Measurements from ENCODE around the gene TENM4. TPM values are rescaled to one million over a fixed set of nuclear protein-coding genes. Genes with fewer than 3 reads are reported as not detected.

TENM4 gene
- total RNA-seq, 1 donor from 2014 or later, result 3.8 TPM

DNA sequence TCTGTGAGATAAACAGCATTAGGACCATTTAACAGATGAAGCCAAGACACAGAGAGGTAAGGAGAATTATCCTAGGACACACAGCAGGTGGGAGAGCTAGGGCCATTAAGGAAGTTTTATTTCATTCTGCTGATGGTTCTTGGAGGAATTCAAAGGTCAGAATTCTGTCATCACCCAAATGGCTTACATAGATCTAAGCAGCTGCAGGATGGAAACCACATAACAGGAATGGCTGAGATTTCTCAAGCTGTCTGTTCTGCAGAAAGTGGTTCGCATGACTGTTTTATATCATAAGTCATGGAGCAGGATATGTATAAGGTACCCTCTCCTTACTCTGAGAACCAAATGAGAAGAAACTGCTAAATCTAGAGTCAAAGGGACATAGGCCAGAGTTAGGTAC, 702.9 kb downstream of the TENM4 start:
- no peak for DNase-seq (ENCODE audit: low spot score)
- no peaks in the 10 kb centered on the region for H3K36me3 Mint-ChIP-seq (ENCODE audit: low read depth)
- H3K4me3 Mint-ChIP-seq (ENCODE audit: unreplicated experiment), result no peak overlapping the region
- H3K27me3 Mint-ChIP-seq (ENCODE audit: low read depth), result no peaks in the 10 kb centered on the region
- H3K4me1 Mint-ChIP-seq (ENCODE audit: low read depth), result peaks cover 6% of the 10 kb centered on the region
- TF ChIP-seq CTCF (IDR thresholded peaks at IDR 0.05), result no peak
- H3K9me3 Mint-ChIP-seq (ENCODE audit: low read depth), result peaks cover 5% of the 10 kb centered on the region
- no peak overlapping the region for H3K27ac Mint-ChIP-seq (ENCODE audit: unreplicated experiment)

- peaks cover 5% of the 10 kb centered on the region for H3K9me3 Mint-ChIP-seq (ENCODE audit: low read depth)
- no peak overlapping the region for H3K4me3 Mint-ChIP-seq (ENCODE audit: unreplicated experiment)
- no peak overlapping the region for H3K27ac Mint-ChIP-seq (ENCODE audit: unreplicated experiment)
- H3K4me1 Mint-ChIP-seq (ENCODE audit: low read depth), result peaks cover under 1% of the 10 kb centered on the region
- no peaks in the 10 kb centered on the region for H3K27me3 Mint-ChIP-seq (ENCODE audit: low read depth)
- DNase-seq (ENCODE audit: low spot score), result no peak
- TF ChIP-seq CTCF (IDR thresholded peaks at IDR 0.05), result no peak
- no peaks in the 10 kb centered on the region for H3K36me3 Mint-ChIP-seq (ENCODE audit: low read depth)
Observed at GRCh38 chr11:78737301-78737700, 703.5 kb downstream of the TENM4 start.

GRCh38 chr11:78735711-78736110, 705.1 kb downstream of the TENM4 start:
- no peak overlapping the region for H3K4me3 Mint-ChIP-seq (ENCODE audit: unreplicated experiment)
- no peak overlapping the region for H3K27ac Mint-ChIP-seq (ENCODE audit: unreplicated experiment)
- H3K36me3 Mint-ChIP-seq (ENCODE audit: low read depth), result no peaks in the 10 kb centered on the region
- no peaks in the 10 kb centered on the region for H3K27me3 Mint-ChIP-seq (ENCODE audit: low read depth)
- no peaks in the 10 kb centered on the region for H3K4me1 Mint-ChIP-seq (ENCODE audit: low read depth)
- TF ChIP-seq CTCF (IDR thresholded peaks at IDR 0.05), result no peak
- no peak for DNase-seq (ENCODE audit: low spot score)
- H3K9me3 Mint-ChIP-seq (ENCODE audit: low read depth), result peaks cover 5% of the 10 kb centered on the region

GRCh38 chr11:78733031-78733430, 707.8 kb downstream of the TENM4 start:
- Mint-ChIP-seq H3K27ac (ENCODE audit: unreplicated experiment) (no peak overlapping the region), H3K4me1 (ENCODE audit: low read depth) (no peaks in the 10 kb centered on the region), H3K4me3 (ENCODE audit: unreplicated experiment) (no peak overlapping the region), H3K36me3 (ENCODE audit: low read depth) (no peaks in the 10 kb centered on the region), H3K27me3 (ENCODE audit: low read depth) (no peaks in the 10 kb centered on the region), H3K9me3 (ENCODE audit: low read depth) (no peaks in the 10 kb centered on the region)
- no peak for DNase-seq (ENCODE audit: low spot score)
- TF ChIP-seq CTCF (IDR thresholded peaks at IDR 0.05), result no peak

DNA sequence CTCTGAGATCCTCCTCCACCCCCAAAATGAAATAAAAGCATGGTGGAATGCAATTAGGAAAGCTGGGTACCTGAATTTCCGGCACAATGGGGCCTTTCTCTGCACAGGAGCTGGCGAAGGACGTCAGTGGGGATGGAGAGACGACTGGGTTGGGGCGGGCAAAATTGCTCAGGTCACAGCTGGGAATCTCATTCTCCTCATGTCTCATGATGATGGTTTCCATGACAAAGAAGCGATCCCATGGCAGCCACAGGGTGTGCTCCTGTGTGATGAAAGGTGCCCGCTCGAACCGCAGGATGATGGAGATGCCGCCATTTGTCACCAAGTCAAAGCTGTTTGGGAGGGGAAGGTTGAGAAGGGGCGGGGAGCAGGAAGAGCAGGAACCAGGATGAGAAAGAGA, 708.6 kb downstream of the TENM4 start:
- no peaks in the 10 kb centered on the region for H3K27me3 Mint-ChIP-seq (ENCODE audit: low read depth)
- no peak overlapping the region for H3K4me3 Mint-ChIP-seq (ENCODE audit: unreplicated experiment)
- H3K36me3 Mint-ChIP-seq (ENCODE audit: low read depth), result no peaks in the 10 kb centered on the region
- H3K4me1 Mint-ChIP-seq (ENCODE audit: low read depth), result no peaks in the 10 kb centered on the region
- no peak for TF ChIP-seq CTCF (IDR thresholded peaks at IDR 0.05)
- DNase-seq (ENCODE audit: low spot score), result no peak
- H3K27ac Mint-ChIP-seq (ENCODE audit: unreplicated experiment), result no peak overlapping the region
- H3K9me3 Mint-ChIP-seq (ENCODE audit: low read depth), result no peaks in the 10 kb centered on the region

Data from chondrocyte (in vitro differentiated cells).